Muscle of leg (tissue), 11 donors: ENCODE results near the gene SCYL3. TPM values are rescaled to one million over a fixed set of nuclear protein-coding genes. Genes with fewer than 3 reads are reported as not detected.
"Not testable (repeated sequence)": the region's sequence is repeated elsewhere in the genome, so short reads cannot be mapped to it uniquely, and the experiment has no call there.

Experiments
- DNase-seq: peaks from one replicate; pipeline ENCODE4 v3.0.0; 2013
- H3K27ac ChIP-seq: one replicate; pipeline ENCODE4 v1.5.1; 2013; ENCODE audit warnings: mild to moderate bottlenecking, low read length, control low read depth
- H3K27me3 ChIP-seq: one replicate; pipeline ENCODE4 v1.6.1; 2013; ENCODE audit warnings: low read length; ENCODE audit not compliant: control insufficient read depth, insufficient read depth
- H3K36me3 ChIP-seq: one replicate; pipeline ENCODE4 v1.6.1; 2013; ENCODE audit warnings: low read length; ENCODE audit not compliant: control insufficient read depth, insufficient read depth
- H3K4me1 ChIP-seq: one replicate; pipeline ENCODE4 v1.6.1; 2013; ENCODE audit warnings: low read length; ENCODE audit not compliant: control insufficient read depth, insufficient read depth
- H3K4me3 ChIP-seq: one replicate; pipeline ENCODE4 v1.5.1; 2013; ENCODE audit warnings: low read length, control low read depth
- H3K9me3 ChIP-seq: replicated peaks from 2 replicates; pipeline ENCODE4 v1.6.1; 2013; ENCODE audit warnings: low read depth, low read length; ENCODE audit not compliant: control insufficient read depth
- WGBS: methylation state at CpG from one replicate; pipeline ENCODE4 v1.1.5; 2013; ENCODE audit warnings: missing lambda C conversion rate; ENCODE audit not compliant: insufficient coverage; 5-methylcytosine and 5-hydroxymethylcytosine counted together
- polyA plus RNA-seq, 8 donors: library from polyadenylated mRNA; unstranded; fragments of 120-200 nt; gene quantifications; one replicate each; pipeline versions ENCODE4 v1.2.1 to v1.2.3, GENCODE V29; 2013; ENCODE audit warnings: inconsistent platforms in 1 of 8, low replicate concordance in 1 of 8; ENCODE audit not compliant: insufficient read length in 8 of 8, insufficient read depth in 1 of 8
- total RNA-seq: library from RNA; stranded (reverse); fragments of 120-200 nt; gene quantifications from one replicate; pipeline ENCODE4 v1.2.4, GENCODE V29; 2013

The SCYL3 gene
- total and polyA plus RNA-seq, 9 donors: 7.5 to 10.3 (median 8.8) TPM

DNA sequence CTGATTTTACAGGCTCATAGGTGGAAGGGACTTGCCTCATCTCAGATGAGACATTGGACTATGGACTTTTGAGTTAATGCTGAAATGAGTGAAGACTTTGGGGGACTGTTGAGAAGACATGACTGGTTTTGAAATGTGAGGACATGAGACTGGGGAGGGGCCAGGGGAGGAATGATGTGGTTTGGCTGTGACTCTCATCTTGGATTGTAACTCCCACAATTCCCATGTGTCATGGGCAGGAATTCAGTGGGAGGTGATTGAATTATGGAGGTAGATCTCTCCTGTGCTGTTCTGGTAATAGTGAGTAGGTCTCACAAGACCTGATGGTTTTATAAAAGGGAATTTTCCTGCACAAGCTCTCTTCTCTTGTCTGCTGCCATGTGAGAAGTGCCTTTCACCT is 20.8 kb downstream of the SCYL3 start:
- no peak for DNase-seq
- H3K4me3 ChIP-seq: no peak overlapping the region
- H3K27me3 ChIP-seq: no peaks in the 10 kb centered on the region
- H3K9me3 ChIP-seq: peaks cover 2% of the 10 kb centered on the region
- no peaks in the 10 kb centered on the region for H3K4me1 ChIP-seq
- H3K27ac ChIP-seq: no peak overlapping the region
- peaks cover 55% of the 10 kb centered on the region for H3K36me3 ChIP-seq

DNA sequence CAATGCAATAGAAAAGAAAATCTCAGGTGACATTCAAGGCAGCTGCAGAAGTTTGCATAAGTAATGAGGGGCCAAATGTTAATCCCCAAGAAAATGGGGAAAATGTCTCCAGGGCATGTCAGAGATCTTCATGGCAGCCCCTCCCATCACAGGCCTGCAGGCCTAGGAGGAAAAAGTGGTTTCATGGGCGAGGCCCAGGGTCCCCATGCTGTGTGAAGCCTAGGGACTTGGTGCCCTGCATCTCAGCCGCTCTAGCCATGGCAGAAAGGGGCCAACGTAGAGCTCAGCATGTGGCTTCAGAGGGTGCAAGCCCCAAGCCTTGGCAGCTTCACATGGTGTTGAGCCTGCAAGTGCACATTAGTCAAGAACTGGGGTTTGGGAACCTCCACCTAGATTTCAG is 21.7 kb downstream of the SCYL3 start:
- H3K4me3 ChIP-seq, H3K9me3 ChIP-seq, H3K27ac ChIP-seq, DNase-seq, H3K4me1 ChIP-seq, H3K27me3 ChIP-seq: not testable (repeated sequence)
- 92% methylated on average over 3 of the region's 3 CpGs for WGBS
- peaks cover 58% of the 10 kb centered on the region for H3K36me3 ChIP-seq

DNA sequence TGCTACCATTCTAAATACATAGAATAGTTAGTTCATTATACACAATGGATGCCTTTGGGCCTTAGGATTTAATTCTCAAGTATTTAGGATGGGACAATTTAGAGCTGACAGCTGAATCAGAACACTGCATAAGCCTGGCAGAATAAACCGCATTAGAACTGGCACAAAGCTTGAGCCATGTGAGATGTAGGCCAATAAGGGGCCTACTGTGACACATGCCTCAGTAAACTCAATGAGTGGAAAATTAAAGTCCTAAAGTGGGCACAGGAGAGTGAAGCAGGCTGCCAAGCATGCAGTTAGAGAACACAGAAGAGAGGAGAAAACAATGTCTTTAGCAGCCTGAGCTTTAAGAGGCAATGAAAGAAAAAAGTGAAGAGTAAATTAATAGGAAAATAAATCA is 24.3 kb downstream of the SCYL3 start:
- Histone ChIP-seq H3K27ac (no peak overlapping the region), H3K4me3 (no peak overlapping the region), H3K4me1 (no peaks in the 10 kb centered on the region), H3K27me3 (no peaks in the 10 kb centered on the region), H3K9me3 (peaks cover 2% of the 10 kb centered on the region), H3K36me3 (peaks cover 58% of the 10 kb centered on the region)
- DNase-seq: peak; percentile 18
- 93% methylated on average over 1 of the region's 1 CpG for WGBS

DNA sequence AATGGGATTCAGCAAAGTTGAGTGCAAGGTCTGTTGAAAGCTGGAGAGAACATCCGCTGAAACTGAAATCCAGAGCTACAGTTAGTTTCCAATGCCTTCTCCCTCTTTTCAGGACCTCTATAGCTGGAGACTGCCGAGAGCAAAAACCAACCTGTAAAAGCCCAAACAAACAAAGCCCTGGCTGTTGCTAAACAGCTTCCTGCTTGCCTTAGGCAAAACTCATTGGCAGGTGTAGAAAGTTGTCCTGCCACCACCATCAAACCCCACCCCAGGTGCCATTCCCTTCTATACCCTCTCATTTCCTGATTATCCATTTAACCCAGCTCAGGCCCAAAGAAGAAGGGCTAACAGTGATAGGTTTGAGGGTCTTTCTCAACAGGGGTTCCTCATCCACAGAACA is 24.7 kb downstream of the SCYL3 start:
- Histone ChIP-seq H3K4me1 (no peaks in the 10 kb centered on the region), H3K4me3 (no peak overlapping the region), H3K27ac (no peak overlapping the region), H3K9me3 (peaks cover 2% of the 10 kb centered on the region), H3K36me3 (peaks cover 56% of the 10 kb centered on the region), H3K27me3 (no peaks in the 10 kb centered on the region)
- no peak for DNase-seq
- WGBS: no CpG with 5 or more reads among the region's 2 CpGs

DNA sequence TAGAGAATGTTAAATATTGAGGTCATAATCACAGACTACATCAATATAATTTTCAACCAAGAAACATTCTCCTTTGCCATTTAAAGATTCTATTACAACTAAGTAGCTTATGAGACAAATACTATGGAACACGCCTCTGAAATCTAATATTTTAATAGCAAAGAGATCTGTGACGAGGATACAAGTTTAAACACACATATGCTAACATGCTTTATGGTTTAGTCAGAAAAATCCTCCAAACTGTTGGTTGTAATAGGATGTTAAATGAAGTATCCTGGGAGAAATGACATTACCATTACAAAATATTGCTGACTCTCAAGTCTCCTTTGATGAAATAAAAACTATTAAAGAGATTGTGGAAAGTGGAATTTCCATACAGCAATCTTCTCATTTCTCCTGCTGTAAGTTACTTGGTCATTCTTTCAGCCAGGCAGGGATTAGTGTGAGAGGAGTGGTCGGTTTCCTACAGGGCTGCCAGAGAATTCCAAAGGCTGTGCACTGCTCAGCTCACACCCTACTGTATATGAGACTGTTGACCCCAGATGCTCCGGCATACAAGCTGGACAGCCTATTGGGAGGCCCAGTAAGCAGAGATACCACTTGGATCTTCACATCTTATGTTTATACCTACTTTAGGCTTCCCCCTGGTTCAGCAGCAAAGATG is 26.6 kb downstream of the SCYL3 start:
- Histone ChIP-seq H3K4me3 (no peak overlapping the region), H3K27ac (no peak overlapping the region), H3K4me1 (no peaks in the 10 kb centered on the region), H3K27me3 (no peaks in the 10 kb centered on the region), H3K36me3 (peaks cover 46% of the 10 kb centered on the region), H3K9me3 (peaks cover 2% of the 10 kb centered on the region)
- DNase-seq: peak; percentile 76
- 71% methylated on average over 1 of the region's 4 CpGs for WGBS

DNA sequence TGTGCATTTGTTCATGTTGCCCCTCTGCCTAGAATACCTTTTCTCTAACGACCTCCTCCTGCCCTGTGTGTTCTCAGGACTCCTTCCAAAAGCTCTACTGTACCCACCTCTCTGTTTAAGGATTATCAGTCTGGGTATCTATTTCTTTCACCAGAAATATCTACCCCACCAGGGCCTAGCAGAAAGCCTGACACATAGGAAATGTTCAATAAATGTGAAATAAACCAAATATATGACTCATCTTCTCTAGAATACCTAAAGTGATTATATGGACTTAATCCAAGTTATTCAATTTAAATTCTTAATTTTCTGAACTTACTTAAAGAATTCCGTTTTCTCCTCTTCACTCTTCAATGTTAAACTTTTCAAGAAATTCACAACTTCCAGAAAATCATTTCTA is 27.1 kb downstream of the SCYL3 start:
- H3K4me3 ChIP-seq: no peak overlapping the region
- peaks cover 46% of the 10 kb centered on the region for H3K36me3 ChIP-seq
- no peak overlapping the region for H3K27ac ChIP-seq
- DNase-seq: no peak
- H3K27me3 ChIP-seq: no peaks in the 10 kb centered on the region
- WGBS: no CpG with 5 or more reads among the region's 2 CpGs
- H3K9me3 ChIP-seq: no peaks in the 10 kb centered on the region
- no peaks in the 10 kb centered on the region for H3K4me1 ChIP-seq

DNA sequence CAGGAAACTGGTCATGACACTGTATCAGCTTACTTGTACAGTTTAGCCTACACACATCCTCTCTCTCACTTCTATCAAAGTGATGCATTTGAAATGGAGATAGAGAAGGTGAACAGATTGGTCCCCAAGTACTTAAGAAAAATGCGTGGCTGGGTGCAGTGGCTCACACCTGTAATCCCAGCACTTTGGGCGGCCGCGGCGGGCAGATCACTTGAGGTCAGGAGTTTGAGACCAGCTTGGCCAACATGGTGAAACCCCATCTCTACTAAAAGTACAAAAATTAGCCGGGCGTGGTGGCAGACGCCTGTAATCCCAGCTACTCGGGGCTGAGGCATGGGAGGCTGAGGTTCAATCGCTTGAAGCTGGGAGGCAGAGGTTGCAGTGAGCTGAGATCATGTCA is 29.2 kb downstream of the SCYL3 start:
- WGBS: 100% methylated on average over 10 of the region's 10 CpGs
- peaks cover 58% of the 10 kb centered on the region for H3K36me3 ChIP-seq
- H3K27me3 ChIP-seq, H3K4me1 ChIP-seq, H3K4me3 ChIP-seq, H3K27ac ChIP-seq, DNase-seq, H3K9me3 ChIP-seq: not testable (repeated sequence)

DNA sequence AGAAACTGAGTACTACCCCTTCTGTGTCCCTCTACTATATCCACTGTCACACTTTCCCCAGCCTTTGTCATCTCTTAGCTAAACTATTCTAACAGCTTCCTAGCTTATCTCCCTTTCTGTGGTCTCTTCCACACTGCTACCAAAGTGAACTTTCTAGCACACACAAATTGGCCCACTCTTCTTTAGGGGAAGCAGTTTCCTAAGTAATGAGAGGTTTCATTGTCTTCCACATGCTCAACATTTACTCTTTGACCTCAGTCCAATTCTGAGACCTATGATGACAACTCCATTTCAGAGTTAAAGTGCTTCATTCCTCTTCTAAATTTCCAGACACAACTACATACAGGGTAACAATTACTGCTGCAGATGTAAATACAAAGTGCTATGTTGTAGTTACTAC is 32.9 kb downstream of the SCYL3 start:
- DNase-seq: no peak
- Histone ChIP-seq H3K36me3 (peaks cover 49% of the 10 kb centered on the region), H3K4me3 (no peak overlapping the region), H3K4me1 (no peaks in the 10 kb centered on the region), H3K9me3 (no peaks in the 10 kb centered on the region), H3K27ac (no peak overlapping the region), H3K27me3 (no peaks in the 10 kb centered on the region)

DNA sequence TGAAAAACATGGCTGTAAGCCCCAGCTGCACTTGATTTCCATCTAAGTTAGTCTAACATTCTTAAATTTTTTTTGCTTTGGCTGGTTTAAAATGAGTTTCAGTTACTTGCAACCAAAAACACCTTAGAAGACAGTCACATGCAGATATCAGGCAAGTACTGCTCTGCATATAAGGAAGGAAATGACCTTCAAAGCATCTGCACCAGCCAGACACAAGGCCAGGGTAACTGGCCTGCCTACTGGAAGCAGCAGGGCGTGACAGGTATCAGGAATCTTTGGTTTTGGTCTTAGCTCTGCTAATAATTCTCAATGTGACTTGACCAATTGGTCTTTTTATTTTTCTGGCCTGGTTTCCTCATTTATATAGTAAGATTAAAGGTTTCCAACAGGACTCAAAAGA is 33.5 kb downstream of the SCYL3 start:
- no peaks in the 10 kb centered on the region for H3K4me1 ChIP-seq
- H3K9me3 ChIP-seq: no peaks in the 10 kb centered on the region
- no peak overlapping the region for H3K27ac ChIP-seq
- WGBS: no CpG with 5 or more reads among the region's 1 CpG
- no peak for DNase-seq
- peaks cover 44% of the 10 kb centered on the region for H3K36me3 ChIP-seq
- H3K27me3 ChIP-seq: no peaks in the 10 kb centered on the region
- H3K4me3 ChIP-seq: no peak overlapping the region

DNA sequence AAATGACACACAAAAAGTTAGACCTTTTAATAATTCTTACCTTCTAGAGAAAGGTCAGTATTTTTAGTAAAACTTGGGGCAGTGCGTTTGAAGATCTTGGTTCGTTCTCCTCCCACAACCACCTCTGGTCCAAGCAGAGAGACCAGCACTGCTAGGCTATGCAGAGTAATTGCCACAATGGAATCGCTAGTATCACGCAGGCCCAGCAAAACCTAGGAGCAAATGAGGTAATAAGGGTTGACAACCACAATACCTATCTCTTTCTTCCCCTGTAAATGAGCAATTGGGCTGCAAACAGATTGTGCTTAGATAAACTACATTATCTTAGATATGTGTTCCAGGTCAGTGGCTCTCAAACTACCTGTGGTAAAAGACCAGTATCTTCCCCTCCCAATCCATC is 34.7 kb downstream of the SCYL3 start:
- no CpG with 5 or more reads among the region's 4 CpGs for WGBS
- Histone ChIP-seq H3K4me1 (no peaks in the 10 kb centered on the region), H3K4me3 (no peak overlapping the region), H3K27ac (no peak overlapping the region), H3K27me3 (no peaks in the 10 kb centered on the region), H3K36me3 (peaks cover 47% of the 10 kb centered on the region), H3K9me3 (no peaks in the 10 kb centered on the region)
- no peak for DNase-seq

DNA sequence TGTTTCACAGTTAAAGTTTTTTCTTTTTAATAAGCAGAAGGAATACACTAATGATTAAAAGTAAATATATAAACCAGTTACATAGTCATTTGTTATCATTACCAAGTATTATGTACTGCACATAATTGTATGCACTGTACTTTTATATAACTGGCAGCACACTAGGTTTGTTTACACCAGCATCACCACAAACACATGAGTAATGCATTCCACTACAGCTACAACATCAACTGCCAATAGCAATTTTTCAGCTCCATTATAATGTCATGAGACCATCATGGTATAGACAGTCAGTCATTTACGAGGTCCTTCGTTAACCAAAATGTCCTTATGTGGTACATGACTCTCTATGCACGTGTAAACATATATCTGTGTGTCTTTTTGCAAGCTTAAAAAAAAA is 35.2 kb downstream of the SCYL3 start:
- Histone ChIP-seq H3K4me3 (no peak overlapping the region), H3K4me1 (no peaks in the 10 kb centered on the region), H3K27ac (no peak overlapping the region), H3K9me3 (no peaks in the 10 kb centered on the region), H3K36me3 (peaks cover 49% of the 10 kb centered on the region), H3K27me3 (no peaks in the 10 kb centered on the region)
- WGBS: no CpG with 5 or more reads among the region's 3 CpGs
- no peak for DNase-seq
